NCI-H187 (cell line): ENCODE measurements around the gene STX5.
"Not testable (repeated sequence)": the region's sequence is repeated elsewhere in the genome, so short reads cannot be mapped to it uniquely, and the experiment has no call there.

Source experiments
- DNase-seq, 2 experiments: peaks; one replicate each; lab custom pipeline; 2025; lab: John Stamatoyannopoulos, UW

The STX5 gene

DNA sequence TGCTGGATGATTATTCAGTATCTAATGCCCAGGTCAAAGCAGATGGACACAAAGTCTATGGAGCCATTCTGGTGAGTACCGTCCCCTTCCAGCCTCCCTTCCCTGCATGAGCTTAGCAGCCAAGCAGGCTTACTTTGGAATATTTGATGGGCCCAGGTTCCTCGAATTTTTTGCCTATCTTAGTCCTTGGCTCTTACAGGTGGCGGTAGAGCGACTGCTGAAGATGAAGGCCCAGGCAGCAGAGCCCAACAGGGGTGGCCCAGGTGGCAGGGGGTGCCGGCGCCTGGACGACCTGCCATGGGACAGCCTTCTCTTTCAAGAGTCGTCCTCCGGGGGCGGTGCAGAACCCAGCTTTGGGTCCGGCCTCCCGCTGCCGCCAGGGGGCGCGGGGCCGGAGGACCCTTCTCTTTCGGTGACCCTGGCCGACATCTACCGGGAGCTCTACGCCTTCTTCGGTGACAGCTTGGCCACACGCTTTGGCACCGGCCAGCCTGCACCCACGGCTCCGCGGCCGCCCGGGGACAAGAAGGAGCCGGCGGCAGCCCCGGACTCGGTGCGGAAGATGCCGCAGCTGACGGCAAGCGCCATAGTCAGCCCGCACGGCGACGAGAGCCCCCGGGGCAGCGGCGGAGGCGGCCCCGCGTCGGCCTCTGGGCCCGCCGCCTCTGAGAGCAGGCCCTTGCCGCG lies 45.4 kb downstream of the STX5 start:
- DNase-seq, result peak; percentile 58

DNA sequence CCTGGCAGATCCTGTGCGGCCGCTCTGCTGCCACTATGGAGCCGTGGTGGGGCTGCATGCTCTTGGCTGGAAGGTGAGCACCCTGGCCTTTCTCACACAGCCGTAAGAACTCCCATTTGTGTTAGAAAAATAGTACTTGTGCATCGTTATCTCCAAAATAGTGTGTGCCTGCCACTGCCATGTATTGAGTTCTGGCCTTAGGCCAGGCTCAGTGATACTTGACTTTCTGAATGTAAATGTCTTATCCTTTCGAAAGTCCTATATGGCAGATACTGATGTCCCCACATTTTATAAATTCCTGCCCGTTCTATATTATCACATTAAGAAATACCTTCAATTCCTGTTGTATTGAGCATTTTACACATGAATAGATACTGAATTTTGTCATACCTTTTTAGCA lies 49.1 kb downstream of the STX5 start:
- no peak for DNase-seq

GRCh38 chr11:62778441-62778840 lies 53.4 kb downstream of the STX5 start:
- no peak for DNase-seq

- DNase-seq, result no peak
Measured at GRCh38 chr11:62777389-62777788, 54.5 kb downstream of the STX5 start.

GRCh38 chr11:62775646-62776045 lies 56.2 kb downstream of the STX5 start:
- no peak for DNase-seq

- DNase-seq, result no peak
Measured at GRCh38 chr11:62774407-62774806, 57.4 kb downstream of the STX5 start.

DNA sequence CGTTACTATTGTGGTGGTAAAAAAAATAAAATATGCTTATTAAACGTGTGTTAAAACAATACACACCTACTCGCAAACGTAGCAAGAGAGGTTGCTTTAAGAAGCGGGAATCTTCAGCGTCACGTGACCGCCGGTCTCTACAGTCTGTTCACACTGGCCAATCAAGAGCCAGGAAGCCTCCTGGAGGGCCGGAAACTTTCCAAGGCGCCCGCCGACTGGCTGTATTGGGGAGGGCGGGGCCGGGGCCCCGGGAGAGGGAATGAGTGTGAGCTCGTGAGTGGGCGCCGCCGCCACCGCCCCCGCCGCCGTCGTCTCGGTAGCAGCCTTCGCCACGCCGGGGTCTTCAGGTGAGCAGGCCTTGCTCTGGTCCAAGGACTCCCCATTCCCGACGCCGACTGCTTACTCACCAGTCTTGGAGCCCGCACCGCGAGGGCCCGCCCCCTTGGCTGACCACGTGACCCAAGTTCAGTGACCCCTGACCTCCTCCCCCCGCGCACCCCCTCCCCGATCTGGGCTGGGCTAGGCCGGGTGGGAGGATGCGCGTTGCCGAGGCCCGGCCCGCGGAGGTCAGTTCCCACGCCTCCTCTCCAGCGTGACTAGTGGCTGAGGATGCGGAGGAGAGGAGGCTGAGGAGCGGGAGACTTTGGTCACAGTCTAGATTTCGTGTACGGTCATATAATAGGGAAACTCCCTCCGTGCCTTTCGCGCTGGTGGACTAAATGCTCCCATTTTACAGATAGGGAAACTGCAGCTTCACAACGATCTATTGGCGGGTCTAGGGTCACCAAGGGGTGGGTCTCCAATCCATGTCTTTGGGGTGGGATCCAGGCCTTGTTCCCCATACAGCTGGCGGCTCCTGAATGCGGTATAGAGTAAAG lies 60.5 kb downstream of the STX5 start, which contains the start of gene TAF6L:
Gene TAF6L (plus strand): TSS at position 253 of the 878 bp plus-strand sequence. CDS start 4,388 bp downstream, outside the sequence.
- DNase-seq, result peak; percentile 98

- DNase-seq, result no peak
Measured at GRCh38 chr11:62770778-62771143, 61.1 kb downstream of the STX5 start.

DNA sequence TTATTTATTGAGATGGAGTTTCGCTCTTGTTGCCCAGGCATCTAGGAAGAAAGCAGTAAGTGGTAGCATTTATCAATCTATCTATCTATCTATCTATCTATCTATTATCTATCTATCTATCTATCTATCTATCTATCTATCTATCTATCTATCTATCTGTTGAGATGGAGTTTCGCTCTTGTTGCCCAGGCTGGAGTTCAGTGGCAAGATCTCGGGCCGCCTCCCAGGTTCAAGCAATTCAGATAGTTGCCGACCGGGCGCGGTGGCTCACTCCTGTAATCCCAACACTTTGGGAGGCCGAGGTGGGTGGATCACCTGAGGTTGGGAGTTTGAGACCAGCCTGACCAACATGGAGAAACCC lies 71.0 kb downstream of the STX5 start:
- not testable (repeated sequence) for DNase-seq

DNA sequence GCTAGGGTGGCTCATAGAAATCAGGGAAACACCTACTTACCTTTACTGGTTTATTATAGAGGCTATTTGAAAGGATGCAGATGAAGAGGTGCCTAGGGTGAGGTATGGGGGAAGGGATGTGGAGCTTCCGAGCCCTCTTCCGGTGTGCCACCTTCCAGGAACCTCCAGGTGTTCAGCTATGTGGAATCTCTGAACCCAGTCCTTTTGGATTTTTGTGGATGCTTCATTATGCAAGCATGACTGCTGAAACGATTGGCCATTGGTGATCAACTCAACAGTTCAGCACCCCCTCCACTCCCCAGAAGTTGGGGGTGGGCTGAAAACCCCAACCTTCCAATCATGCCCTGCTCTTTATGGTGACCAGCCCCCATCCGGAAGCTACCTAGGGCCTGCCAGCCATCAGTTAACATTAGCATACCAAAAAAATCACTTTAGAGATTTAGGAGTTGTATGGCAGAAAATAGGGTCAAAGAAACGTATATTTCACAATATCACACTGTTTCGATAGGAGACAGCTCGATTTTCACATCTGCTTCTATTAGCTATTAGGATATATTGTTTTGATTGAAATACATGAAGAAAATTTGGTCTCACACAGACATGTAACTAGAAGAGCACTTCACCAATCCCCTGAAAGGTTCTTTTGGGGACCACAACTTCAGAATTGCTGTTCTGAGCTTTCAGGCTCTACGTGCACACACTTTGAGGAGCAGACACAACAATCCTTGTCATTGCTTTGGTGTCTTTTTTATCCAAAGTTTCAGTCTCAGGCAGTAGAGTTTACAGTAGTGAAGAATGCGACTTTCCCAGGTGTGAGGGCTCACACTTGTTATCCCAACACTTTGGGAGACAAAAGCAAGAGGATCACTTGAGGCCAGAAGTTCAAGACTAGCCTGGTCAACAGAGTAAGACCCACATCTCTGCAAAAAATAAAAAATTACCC lies 73.7 kb downstream of the STX5 start:
- no peak for DNase-seq
